Liver (tissue), 9 donors: ENCODE results near the gene MYRF. TPM values are rescaled to one million over a fixed set of nuclear protein-coding genes. Genes with fewer than 3 reads are reported as not detected.
A peak's percentile ranks its signal among the peaks of the same experiment; 100 is the strongest.

Experiments
- DNase-seq: peaks from one replicate; pipeline ENCODE4 v3.0.0-alpha.2; 2017; ENCODE audit warnings: low spot score
- H3K27ac ChIP-seq, 2 donors: one replicate each; pipeline ENCODE4 v1.7.0; 2013; ENCODE audit warnings: inconsistent platforms in 2 of 2, low read length in 2 of 2, control low read depth in 1 of 2, low read depth in 1 of 2, mild to moderate bottlenecking in 1 of 2
- H3K27me3 ChIP-seq, 4 donors: one replicate each; pipeline versions ENCODE4 v1.6.1 to v1.7.0; 2013; ENCODE audit warnings: low read length in 3 of 4, inconsistent platforms in 1 of 4, mild to moderate bottlenecking in 1 of 4, moderate library complexity in 1 of 4; ENCODE audit not compliant: control insufficient read depth in 4 of 4, insufficient read depth in 4 of 4
- H3K36me3 ChIP-seq, 4 donors: one replicate each; pipeline versions ENCODE4 v1.6.1 to v1.7.0; 2013; ENCODE audit warnings: low read length in 3 of 4, mild to moderate bottlenecking in 3 of 4, low read depth in 1 of 4, moderate library complexity in 1 of 4; ENCODE audit not compliant: control insufficient read depth in 4 of 4, insufficient read depth in 3 of 4
- H3K4me1 ChIP-seq, 4 donors: one replicate each; pipeline versions ENCODE4 v1.6.1 to v1.7.0; 2013; ENCODE audit warnings: low read length in 3 of 4, mild to moderate bottlenecking in 3 of 4, moderate library complexity in 1 of 4; ENCODE audit not compliant: control insufficient read depth in 4 of 4, insufficient read depth in 4 of 4
- H3K4me3 ChIP-seq, 3 donors: one replicate each; pipeline versions ENCODE4 v1.6.1 to v1.7.0; 2013; ENCODE audit warnings: low read length in 3 of 3, control low read depth in 1 of 3, low read depth in 1 of 3, mild to moderate bottlenecking in 1 of 3
- H3K9ac ChIP-seq, 2 donors: one replicate each; pipeline ENCODE4 v1.7.0; 2013; ENCODE audit warnings: low read length in 2 of 2, mild to moderate bottlenecking in 2 of 2, moderate library complexity in 2 of 2, control low read depth in 1 of 2, low read depth in 1 of 2
- H3K9me3 ChIP-seq, 4 donors: one replicate each; pipeline versions ENCODE4 v1.6.1 to v1.7.0; 2013; ENCODE audit warnings: low read length in 3 of 4; ENCODE audit not compliant: control insufficient read depth in 4 of 4
- CTCF ChIP-seq: fragments of 150-350 bp; IDR thresholded peaks from 2 replicates; pipeline ENCODE4 v1.5.1; 2017; ENCODE audit warnings: improper control_type of control experiment, low read depth, low read length; ENCODE audit not compliant: missing input control
- EGR1 ChIP-seq, 2 donors: IDR thresholded peaks; 2 replicates each; pipeline ENCODE4 v1.6.1; 2016 to 2018; ENCODE audit warnings: antibody characterized with exemption in 2 of 2, low read depth in 2 of 2
- FOXA1 ChIP-seq: IDR thresholded peaks from 2 replicates; pipeline ENCODE4 v1.6.1; 2016; ENCODE audit warnings: antibody characterized with exemption
- FOXA2 ChIP-seq: IDR thresholded peaks from 2 replicates; pipeline ENCODE4 v1.6.1; 2016; ENCODE audit warnings: antibody characterized with exemption
- GABPA ChIP-seq, 2 donors: IDR thresholded peaks in 1 of 2; conservative IDR thresholded peaks in 1 of 2; 2 replicates each; pipeline ENCODE4 v1.6.1; 2016; ENCODE audit warnings: antibody characterized with exemption in 2 of 2, mild to moderate bottlenecking in 1 of 2, moderate library complexity in 1 of 2
- HNF4A ChIP-seq, 2 donors: conservative IDR thresholded peaks; 2 replicates each; pipeline ENCODE4 v1.6.1; 2016; ENCODE audit warnings: antibody characterized with exemption in 2 of 2, mild to moderate bottlenecking in 2 of 2
- HNF4G ChIP-seq: IDR thresholded peaks from 2 replicates; pipeline ENCODE4 v1.6.1; 2016; ENCODE audit warnings: antibody characterized with exemption
- JUND ChIP-seq, 2 donors: IDR thresholded peaks; 2 replicates each; pipeline ENCODE4 v1.6.1; 2016; ENCODE audit warnings: antibody characterized with exemption in 2 of 2
- RAD21 ChIP-seq, 2 donors: IDR thresholded peaks; 2 replicates each; pipeline ENCODE4 v1.6.1; 2016; ENCODE audit warnings: antibody characterized with exemption in 2 of 2, mild to moderate bottlenecking in 2 of 2
- REST ChIP-seq: IDR thresholded peaks from 2 replicates; pipeline ENCODE4 v1.6.1; 2016; ENCODE audit warnings: antibody characterized with exemption, mild to moderate bottlenecking
- RXRA ChIP-seq, 2 donors: IDR thresholded peaks; 2 replicates each; pipeline ENCODE4 v1.6.1; 2017 to 2018; ENCODE audit warnings: antibody characterized with exemption in 2 of 2, mild to moderate bottlenecking in 1 of 2
- SP1 ChIP-seq: IDR thresholded peaks from 2 replicates; pipeline ENCODE4 v1.6.1; 2018; ENCODE audit warnings: antibody characterized with exemption, mild to moderate bottlenecking
- TAF1 ChIP-seq: conservative IDR thresholded peaks from 2 replicates; pipeline ENCODE4 v1.6.1; 2016; ENCODE audit warnings: antibody characterized with exemption, mild to moderate bottlenecking
- YY1 ChIP-seq: IDR thresholded peaks from 2 replicates; pipeline ENCODE4 v1.6.1; 2016; ENCODE audit warnings: antibody characterized with exemption, mild to moderate bottlenecking
- WGBS: extraction: QIAGEN DNeasy Blood & Tissue Kit; methylation state at CpG from one replicate; pipeline ENCODE4 v1.1.7; 2013; 5-methylcytosine and 5-hydroxymethylcytosine counted together
- polyA plus RNA-seq, 2 donors: library from polyadenylated mRNA; stranded (reverse) in 1 of 2; unstranded in 1 of 2; fragments of 200-250 nt in 1 of 2; fragments of >200 nt in 1 of 2; fragmentation: Nextera tagmentation in 1 of 2; extraction: Ambion mirVana in 1 of 2; gene quantifications; one replicate each; pipeline versions ENCODE4 v1.2.1 to v1.2.3, GENCODE V29; 2013 to 2015
- total RNA-seq, 2 donors: library from RNA; depleted of rRNA; stranded (reverse); fragments of >200 nt; gene quantifications; one replicate each; pipeline ENCODE4 v1.2.3, GENCODE V29; 2014
- TF ChIP-seq, protein P1 (sequence below): IDR thresholded peaks from 2 replicates; pipeline ENCODE4 v1.6.1; 2016; ENCODE audit warnings: antibody characterized with exemption
- TF ChIP-seq, protein P2 (sequence below): IDR thresholded peaks from 2 replicates; pipeline ENCODE4 v1.6.1; 2016; ENCODE audit warnings: antibody characterized with exemption
- donor health status: healthy.
- donor health status: healthy.
- donor health status: healthy.
- donor health status: healthy.
- donor health status: healthy.

Gene MYRF
- total and polyA plus RNA-seq, 4 donors: 3.5 to 6.5 (median 4.4) TPM

DNA sequence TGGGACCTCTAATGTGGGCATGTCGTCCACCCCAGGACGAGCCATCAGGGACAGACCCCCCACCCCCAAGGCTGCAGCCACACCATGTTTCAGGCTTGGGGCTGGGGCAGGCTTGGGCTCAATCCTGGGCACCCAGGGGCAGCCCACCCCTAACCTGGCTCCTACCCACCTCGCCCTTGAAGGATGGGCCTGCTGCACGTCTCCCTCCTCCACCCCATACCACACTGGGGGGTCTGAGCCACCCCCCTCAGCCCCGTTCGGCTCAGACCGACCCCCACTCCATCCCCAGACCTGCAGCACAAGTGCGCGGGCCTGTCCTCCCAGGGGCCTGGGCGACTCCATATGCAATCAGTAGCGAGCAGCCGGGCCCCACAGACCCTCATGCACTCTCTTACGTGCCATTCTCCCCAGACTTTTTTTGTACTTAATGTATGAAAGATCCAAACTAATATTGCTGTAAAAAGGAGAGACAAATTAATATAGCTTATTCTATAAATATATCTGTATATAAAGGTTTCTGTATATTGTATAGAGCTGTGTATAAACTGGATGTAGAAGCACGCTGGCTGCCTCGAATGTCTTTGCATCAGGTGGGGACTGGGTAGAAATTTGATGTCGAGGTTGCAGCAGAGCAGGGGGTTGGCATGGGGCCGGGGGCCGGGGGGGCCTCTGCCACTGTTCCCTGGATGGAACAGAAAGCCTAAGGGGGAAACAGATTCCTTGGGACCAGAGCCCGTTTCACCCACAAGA, 5.8 kb upstream of the MYRF start:
- no peaks in the 10 kb centered on the region for H3K27me3 ChIP-seq
- DNase-seq: no peak
- no peak for TF ChIP-seq RAD21 (IDR thresholded peaks at IDR 0.05)
- no peak for TF ChIP-seq CTCF
- TF ChIP-seq GABPA (IDR thresholded peaks at IDR 0.05 in 1 of 2, conservative IDR thresholded peaks at IDR 0.05 in 1 of 2): no peak
- no peak for TF ChIP-seq FOXA2
- TF ChIP-seq TAF1: no peak
- TF ChIP-seq, protein P1, sequence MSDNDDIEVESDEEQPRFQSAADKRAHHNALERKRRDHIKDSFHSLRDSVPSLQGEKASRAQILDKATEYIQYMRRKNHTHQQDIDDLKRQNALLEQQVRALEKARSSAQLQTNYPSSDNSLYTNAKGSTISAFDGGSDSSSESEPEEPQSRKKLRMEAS: no peak
- TF ChIP-seq EGR1 (IDR thresholded peaks at IDR 0.05; ENCODE audit: low read depth in 2 of 2): no peak
- no peak for TF ChIP-seq HNF4A (conservative IDR thresholded peaks at IDR 0.05)
- no peak for TF ChIP-seq RXRA (IDR thresholded peaks at IDR 0.05)
- TF ChIP-seq YY1: no peak
- TF ChIP-seq REST: no peak
- TF ChIP-seq FOXA1: no peak
- peaks cover 0 to 8% (median 5%) of the 10 kb centered on the region in 4 donors for H3K4me1 ChIP-seq
- H3K4me3 ChIP-seq: no peak overlapping the region
- 83% methylated on average over 19 of the region's 19 CpGs for WGBS
- H3K9ac ChIP-seq: no peak overlapping the region
- no peak overlapping the region for H3K27ac ChIP-seq
- no peaks in the 10 kb centered on the region for H3K36me3 ChIP-seq
- no peaks in the 10 kb centered on the region for H3K9me3 ChIP-seq

DNA sequence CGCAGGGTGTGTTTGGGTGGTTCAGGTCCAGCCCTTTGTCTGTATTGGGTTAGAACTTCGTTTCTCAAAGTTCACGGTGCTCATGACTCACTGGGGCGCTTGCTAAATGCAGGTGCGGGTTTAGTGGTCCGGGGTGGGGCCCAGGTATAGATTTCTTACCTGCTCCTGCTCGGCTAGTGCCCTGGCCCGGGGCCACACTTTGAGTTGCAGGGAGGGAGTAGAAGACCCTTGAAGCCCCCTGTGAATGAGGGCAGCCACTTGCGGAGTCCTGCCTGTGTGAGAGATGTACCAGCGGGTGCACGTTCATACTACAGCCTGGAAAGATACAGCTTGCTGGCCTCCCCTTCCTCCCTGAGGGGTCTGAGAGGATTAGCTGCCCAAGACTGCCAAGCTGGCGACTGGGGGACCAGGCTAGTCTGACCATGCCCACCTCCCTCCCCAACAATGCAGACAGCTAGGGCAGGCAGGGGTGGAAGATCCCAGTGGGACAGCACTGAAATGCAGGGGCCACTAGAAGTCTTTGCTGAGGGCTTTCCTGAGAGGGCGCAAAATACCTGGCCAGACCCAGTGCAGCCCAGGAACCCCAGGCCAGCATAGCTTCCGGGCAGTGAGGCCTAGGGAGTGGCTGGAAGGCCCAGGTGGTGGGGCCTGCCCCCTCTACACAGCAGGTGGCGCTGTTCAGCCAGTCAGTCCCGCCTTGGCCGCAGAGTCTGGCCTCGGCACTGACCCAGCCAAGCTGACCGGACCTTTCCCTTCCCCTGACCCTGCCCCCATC, 5.1 kb upstream of the MYRF start:
- no peaks in the 10 kb centered on the region for H3K9me3 ChIP-seq
- no peak overlapping the region for H3K27ac ChIP-seq
- H3K4me1 ChIP-seq: peaks cover 0 to 8% (median 7%) of the 10 kb centered on the region in 4 donors
- no peak overlapping the region for H3K9ac ChIP-seq
- peak; percentile 82 for DNase-seq
- 47% methylated on average over 19 of the region's 19 CpGs for WGBS
- no peaks in the 10 kb centered on the region for H3K27me3 ChIP-seq
- no peak overlapping the region for H3K4me3 ChIP-seq
- H3K36me3 ChIP-seq: no peaks in the 10 kb centered on the region
- TF ChIP-seq HNF4A (conservative IDR thresholded peaks at IDR 0.05): no peak
- no peak for TF ChIP-seq REST
- no peak for TF ChIP-seq FOXA1
- TF ChIP-seq, protein P2, sequence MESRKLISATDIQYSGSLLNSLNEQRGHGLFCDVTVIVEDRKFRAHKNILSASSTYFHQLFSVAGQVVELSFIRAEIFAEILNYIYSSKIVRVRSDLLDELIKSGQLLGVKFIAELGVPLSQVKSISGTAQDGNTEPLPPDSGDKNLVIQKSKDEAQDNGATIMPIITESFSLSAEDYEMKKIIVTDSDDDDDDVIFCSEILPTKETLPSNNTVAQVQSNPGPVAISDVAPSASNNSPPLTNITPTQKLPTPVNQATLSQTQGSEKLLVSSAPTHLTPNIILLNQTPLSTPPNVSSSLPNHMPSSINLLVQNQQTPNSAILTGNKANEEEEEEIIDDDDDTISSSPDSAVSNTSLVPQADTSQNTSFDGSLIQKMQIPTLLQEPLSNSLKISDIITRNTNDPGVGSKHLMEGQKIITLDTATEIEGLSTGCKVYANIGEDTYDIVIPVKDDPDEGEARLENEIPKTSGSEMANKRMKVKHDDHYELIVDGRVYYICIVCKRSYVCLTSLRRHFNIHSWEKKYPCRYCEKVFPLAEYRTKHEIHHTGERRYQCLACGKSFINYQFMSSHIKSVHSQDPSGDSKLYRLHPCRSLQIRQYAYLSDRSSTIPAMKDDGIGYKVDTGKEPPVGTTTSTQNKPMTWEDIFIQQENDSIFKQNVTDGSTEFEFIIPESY: no peak
- TF ChIP-seq JUND (IDR thresholded peaks at IDR 0.05): no peak
- TF ChIP-seq TAF1: no peak
- no peak for TF ChIP-seq FOXA2
- TF ChIP-seq CTCF: peak; percentile 93
- TF ChIP-seq HNF4G: no peak
- no peak for TF ChIP-seq SP1
- TF ChIP-seq RAD21 (IDR thresholded peaks at IDR 0.05): peak; percentile 89 to 93
